Karpas-422 (cell line): Measurements from ENCODE around the gene TAS2R13. TPM values are rescaled to one million over a fixed set of nuclear protein-coding genes. Genes with fewer than 3 reads are reported as not detected.

Experiments used
- DNase-seq: peaks from one replicate; pipeline ENCODE4 v3.0.0-alpha.2; 2015
- H2AFZ ChIP-seq: fragments of 200-600 bp; sonication (generic); 2 replicates; pipeline ENCODE4 v1.6.1; 2014; ENCODE audit warnings: antibody characterized with exemption, low read length, mixed read lengths
- H3K27ac ChIP-seq: fragments of 200-600 bp; sonication (generic); 2 replicates; pipeline ENCODE4 v1.5.1; 2014; ENCODE audit warnings: mild to moderate bottlenecking, low read length, moderate library complexity
- H3K27me3 ChIP-seq: fragments of 200-600 bp; sonication (generic); 2 replicates; pipeline ENCODE4 v1.6.1; 2014; ENCODE audit warnings: low read length, mixed read lengths
- H3K36me3 ChIP-seq: fragments of 200-600 bp; sonication (generic); 2 replicates; pipeline ENCODE4 v1.6.1; 2014; ENCODE audit warnings: low read length, mixed read lengths; ENCODE audit not compliant: insufficient read depth
- H3K4me1 ChIP-seq: fragments of 200-600 bp; sonication (generic); 2 replicates; pipeline ENCODE4 v1.6.1; 2014; ENCODE audit warnings: mild to moderate bottlenecking, low read length, mixed read lengths
- H3K4me2 ChIP-seq: fragments of 200-600 bp; sonication (generic); 2 replicates; pipeline ENCODE4 v1.6.1; 2014; ENCODE audit warnings: low read length, low read depth, mild to moderate bottlenecking; ENCODE audit not compliant: poor library complexity, severe bottlenecking
- H3K4me3 ChIP-seq: fragments of 200-600 bp; sonication (generic); 2 replicates; pipeline ENCODE4 v1.5.1; 2014; ENCODE audit warnings: mild to moderate bottlenecking, antibody characterized with exemption, low read length, mixed read lengths
- H3K79me2 ChIP-seq: fragments of 200-600 bp; sonication (generic); 2 replicates; pipeline ENCODE4 v1.6.1; 2014; ENCODE audit warnings: mild to moderate bottlenecking, low read length, mixed read lengths
- H3K9ac ChIP-seq: fragments of 200-600 bp; sonication (generic); 2 replicates; pipeline ENCODE4 v1.6.0; 2014; ENCODE audit warnings: low read length
- H3K9me2 ChIP-seq: fragments of 200-600 bp; sonication (generic), shearing (Covaris generic); replicated peaks from 2 replicates; pipeline ENCODE4 v1.6.0; 2014; ENCODE audit warnings: mild to moderate bottlenecking, low read length, moderate library complexity; ENCODE audit not compliant: insufficient read depth
- H3K9me3 ChIP-seq: fragments of 300-700, 200-600 bp; sonication (generic); 2 replicates; pipeline ENCODE4 v1.6.1; 2014; ENCODE audit warnings: low read length, mixed read lengths
- H4K20me1 ChIP-seq: fragments of 200-600 bp; sonication (generic); 2 replicates; pipeline ENCODE4 v1.6.1; 2014; ENCODE audit warnings: mild to moderate bottlenecking, antibody characterized with exemption, low read length, low read depth; ENCODE audit not compliant: insufficient read depth
- total RNA-seq: library from RNA; depleted of rRNA; stranded (reverse); fragments of >200 nt; shearing (Covaris generic); gene quantifications from 2 replicates; pipeline ENCODE4 v1.2.3, GENCODE V29; 2014; ENCODE audit warnings: low replicate concordance; rRNA removed

Gene TAS2R13
- 3.2 and 8.9 TPM in 2 replicates for total RNA-seq

DNA sequence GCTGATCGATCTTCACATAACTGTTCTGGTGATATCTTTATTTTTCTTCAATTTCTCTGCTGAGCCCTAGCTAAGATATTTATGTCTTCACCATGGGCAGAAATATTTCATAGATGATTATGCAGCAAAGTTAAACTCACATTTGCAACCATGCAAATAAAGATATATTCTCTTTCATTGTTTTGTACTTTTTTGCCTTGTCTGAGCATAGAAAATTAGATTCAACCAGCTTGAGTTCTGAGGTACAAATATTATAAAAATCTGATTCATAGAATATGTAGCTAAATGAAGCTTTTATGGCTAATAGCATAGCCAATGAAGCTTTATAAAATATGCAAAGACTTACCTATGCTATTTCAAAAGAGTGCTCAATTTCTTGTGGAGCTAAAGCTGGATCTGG lies at the start of gene TAS2R13:
TSS of gene TAS2R13 (minus strand) at position 101 of the 400 bp plus-strand sequence. CDS start 264 bp downstream, outside the sequence.
- no peak within 1 kb of the TSS for H3K27ac ChIP-seq
- no peaks in the 10 kb centered on the region; the same call in 1 of the 2 replicates for H3K79me2 ChIP-seq
- no peaks in the 10 kb centered on the region for H3K4me1 ChIP-seq
- H3K4me2 ChIP-seq = no peak within 1 kb of the TSS
- H2AFZ ChIP-seq = no peak within 1 kb of the TSS
- H4K20me1 ChIP-seq = no peaks in the 10 kb centered on the region
- DNase-seq = no peak
- no peaks in the 10 kb centered on the region for H3K9me2 ChIP-seq
- H3K27me3 ChIP-seq = no peaks in the 10 kb centered on the region
- no peaks in the 10 kb centered on the region for H3K36me3 ChIP-seq
- no peak within 1 kb of the TSS for H3K9ac ChIP-seq
- 0 out of 2 replicates have a peak, but pooled peaks cover 4% of the 10 kb centered on the region for H3K9me3 ChIP-seq
- H3K4me3 ChIP-seq = no peak within 1 kb of the TSS

GRCh38 chr12:10957741-10958140 lies 48.4 kb upstream of the TAS2R13 start:
- H3K36me3 ChIP-seq = peaks cover 3% of the 10 kb centered on the region; the same call in 1 of the 2 replicates
- no peak overlapping the region for H3K9ac ChIP-seq
- no peak overlapping the region for H2AFZ ChIP-seq
- no peaks in the 10 kb centered on the region for H4K20me1 ChIP-seq
- H3K27me3 ChIP-seq = no peaks in the 10 kb centered on the region
- no peak overlapping the region for H3K4me3 ChIP-seq
- no peaks in the 10 kb centered on the region for H3K9me2 ChIP-seq
- no peak for DNase-seq
- peaks cover 8% of the 10 kb centered on the region for H3K9me3 ChIP-seq
- no peak overlapping the region for H3K4me2 ChIP-seq
- peaks cover 7% of the 10 kb centered on the region for H3K4me1 ChIP-seq
- no peak overlapping the region for H3K27ac ChIP-seq
- peaks cover 51% of the 10 kb centered on the region for H3K79me2 ChIP-seq

- no peak overlapping the region for H3K9ac ChIP-seq
- no peaks in the 10 kb centered on the region for H4K20me1 ChIP-seq
- H3K4me2 ChIP-seq = no peak overlapping the region
- H3K27me3 ChIP-seq = no peaks in the 10 kb centered on the region
- H3K27ac ChIP-seq = no peak overlapping the region
- peaks cover 7% of the 10 kb centered on the region; the same call in 1 of the 2 replicates for H3K36me3 ChIP-seq
- no peak overlapping the region for H2AFZ ChIP-seq
- peaks cover 15% of the 10 kb centered on the region for H3K9me3 ChIP-seq
- H3K79me2 ChIP-seq = peaks cover 62% of the 10 kb centered on the region
- DNase-seq = no peak
- no peak overlapping the region for H3K4me3 ChIP-seq
- no peaks in the 10 kb centered on the region for H3K9me2 ChIP-seq
- peaks cover 5% of the 10 kb centered on the region for H3K4me1 ChIP-seq
These were observed 46.7 kb upstream of the TAS2R13 start for GRCh38 chr12:10956085-10956484.

DNA sequence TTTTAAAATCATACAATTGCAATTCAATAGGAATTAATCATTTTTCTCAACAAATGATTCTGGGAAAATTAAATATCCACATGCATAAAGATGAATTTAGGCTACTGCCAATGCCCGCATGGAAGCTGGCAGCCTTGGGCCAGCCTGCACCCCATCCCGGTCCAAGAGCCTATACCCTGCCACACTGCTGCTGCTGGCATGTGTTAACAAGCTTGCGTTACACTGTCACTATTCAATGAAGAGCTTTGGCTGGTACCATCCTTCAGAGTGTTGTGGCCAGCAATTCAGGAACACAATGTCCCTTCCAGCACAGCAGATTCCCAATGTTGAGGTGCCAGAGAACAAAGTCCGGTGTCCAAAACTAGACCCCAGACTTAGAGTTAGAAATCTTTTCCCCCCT lies 43.3 kb upstream of the TAS2R13 start:
- peaks cover 18% of the 10 kb centered on the region for H3K9me3 ChIP-seq
- no peak overlapping the region for H3K27ac ChIP-seq
- DNase-seq = no peak
- no peaks in the 10 kb centered on the region for H3K9me2 ChIP-seq
- peaks cover 63% of the 10 kb centered on the region for H3K79me2 ChIP-seq
- no peak overlapping the region for H3K4me3 ChIP-seq
- H3K4me1 ChIP-seq = no peaks in the 10 kb centered on the region
- H3K4me2 ChIP-seq = no peak overlapping the region
- H3K27me3 ChIP-seq = no peaks in the 10 kb centered on the region
- peaks cover 11% of the 10 kb centered on the region; the same call in 1 of the 2 replicates for H3K36me3 ChIP-seq
- H2AFZ ChIP-seq = no peak overlapping the region
- H4K20me1 ChIP-seq = no peaks in the 10 kb centered on the region
- H3K9ac ChIP-seq = no peak overlapping the region

DNA sequence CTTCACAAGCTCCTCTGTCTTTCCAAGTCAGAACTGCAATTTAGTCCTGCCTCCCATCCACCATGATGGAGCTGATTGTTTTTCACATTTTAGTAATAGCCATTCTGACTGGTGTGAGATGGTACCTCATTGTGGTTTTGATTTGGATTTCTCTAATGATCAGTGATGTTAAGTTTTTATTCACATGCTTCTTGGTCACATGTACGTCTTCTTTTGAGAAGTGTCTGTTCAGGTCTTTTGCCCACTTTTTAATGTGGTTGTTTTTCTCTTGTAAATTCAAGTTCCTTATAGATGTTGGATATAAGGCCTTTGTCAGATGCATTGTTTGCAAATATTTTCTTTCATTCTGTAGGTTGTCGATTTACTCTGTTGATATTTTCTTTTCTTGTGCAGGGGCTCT lies 33.8 kb upstream of the TAS2R13 start:
- Histone ChIP-seq H3K4me1 (no peaks in the 10 kb centered on the region; the same call in 1 of the 2 replicates), H3K27ac (no peak overlapping the region), H3K9me3 (no peaks in the 10 kb centered on the region), H3K4me3 (no peak overlapping the region), H2AFZ (no peak overlapping the region), H3K4me2 (no peak overlapping the region), H3K36me3 (no peaks in the 10 kb centered on the region), H3K9me2 (no peaks in the 10 kb centered on the region), H3K27me3 (no peaks in the 10 kb centered on the region), H3K79me2 (peaks cover 11% of the 10 kb centered on the region), H3K9ac (no peak overlapping the region), H4K20me1 (no peaks in the 10 kb centered on the region)
- no peak for DNase-seq

DNA sequence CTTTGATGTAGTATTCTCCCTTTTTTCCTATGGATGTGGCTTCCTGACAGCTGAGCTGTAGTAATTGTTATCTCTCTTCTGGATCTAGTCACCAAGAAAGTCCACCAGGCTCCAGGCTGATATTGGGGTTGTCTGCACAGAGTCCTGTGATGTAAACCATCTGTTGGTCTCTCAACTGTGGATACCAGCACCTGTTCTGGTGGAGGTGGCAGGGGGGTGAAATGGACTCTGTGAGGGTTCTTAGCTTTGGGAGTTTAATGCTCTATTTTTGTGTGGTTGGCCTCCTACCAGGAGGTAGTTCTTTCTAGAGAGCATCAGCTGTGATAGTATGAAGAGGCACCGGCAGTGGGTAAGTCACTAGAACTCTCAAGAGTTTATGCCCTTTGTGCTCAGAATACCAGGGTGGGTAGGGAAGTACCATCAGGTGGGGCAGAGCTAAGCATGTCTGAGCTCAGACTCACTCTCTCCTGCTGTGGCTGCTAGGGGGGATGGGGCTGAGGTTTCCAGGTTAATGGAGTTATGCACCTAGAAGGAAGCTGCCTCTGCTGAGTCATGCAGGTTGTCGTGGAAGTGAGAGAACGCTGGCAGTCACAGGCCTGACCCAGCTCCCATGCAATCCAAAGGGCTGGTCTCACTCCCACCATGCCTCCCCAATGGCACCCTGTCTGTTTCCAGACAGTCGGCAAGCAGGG lies 32.7 kb upstream of the TAS2R13 start:
- Histone ChIP-seq H3K27ac (no peak overlapping the region), H3K36me3 (no peaks in the 10 kb centered on the region), H3K9ac (no peak overlapping the region), H3K9me3 (no peaks in the 10 kb centered on the region), H2AFZ (no peak overlapping the region), H3K4me1 (peaks cover 9% of the 10 kb centered on the region), H3K79me2 (peaks cover 11% of the 10 kb centered on the region), H3K4me3 (no peak overlapping the region), H3K9me2 (no peaks in the 10 kb centered on the region), H3K27me3 (no peaks in the 10 kb centered on the region), H3K4me2 (no peak overlapping the region), H4K20me1 (no peaks in the 10 kb centered on the region)
- no peak for DNase-seq

DNA sequence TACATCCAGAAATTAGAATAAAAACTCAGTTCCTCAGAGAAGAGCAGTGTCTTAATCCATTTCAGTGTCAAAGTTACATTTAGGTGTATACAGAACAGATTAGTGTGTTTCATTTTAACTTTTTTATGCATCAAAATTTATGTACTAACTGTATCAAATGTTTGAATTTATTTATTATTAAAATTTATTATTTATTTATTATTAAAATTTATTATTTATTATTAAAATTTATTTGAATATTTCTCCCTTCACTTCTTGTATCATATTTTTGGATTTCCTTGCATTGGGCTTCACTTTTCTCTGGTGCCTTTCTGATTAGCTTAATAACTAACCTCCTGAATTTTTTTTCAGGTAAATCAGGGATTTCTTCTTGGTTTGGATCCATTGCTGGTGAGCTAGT lies 32.0 kb upstream of the TAS2R13 start:
- H3K79me2 ChIP-seq = peaks cover 11% of the 10 kb centered on the region
- no peaks in the 10 kb centered on the region for H3K9me2 ChIP-seq
- peaks cover 16% of the 10 kb centered on the region for H3K4me1 ChIP-seq
- H2AFZ ChIP-seq = no peak overlapping the region
- H3K4me3 ChIP-seq = no peak overlapping the region
- H3K4me2 ChIP-seq = no peak overlapping the region
- H4K20me1 ChIP-seq = no peaks in the 10 kb centered on the region
- no peak overlapping the region for H3K9ac ChIP-seq
- H3K27me3 ChIP-seq = no peaks in the 10 kb centered on the region
- H3K27ac ChIP-seq = no peak overlapping the region
- DNase-seq = no peak
- H3K9me3 ChIP-seq = no peaks in the 10 kb centered on the region
- H3K36me3 ChIP-seq = no peaks in the 10 kb centered on the region

DNA sequence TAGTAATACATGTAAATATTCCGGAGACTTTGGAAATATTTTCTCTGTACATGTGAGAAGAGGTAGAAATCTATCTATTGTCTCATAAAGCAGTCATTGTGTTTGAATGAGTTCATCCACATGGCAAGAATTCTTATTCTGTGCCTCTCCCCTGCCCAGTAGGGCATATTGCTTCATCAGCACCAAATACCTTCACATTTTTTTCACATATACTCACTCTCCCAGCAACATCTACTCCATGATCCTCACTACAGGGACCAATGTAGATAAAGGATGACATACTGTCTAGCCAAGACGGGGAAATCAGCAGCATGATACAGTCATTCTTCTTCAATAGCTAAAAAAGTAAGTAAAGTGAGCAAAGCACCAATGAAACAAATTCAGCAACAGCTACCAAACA lies 31.0 kb upstream of the TAS2R13 start:
- DNase-seq = no peak

More for the DNA sequence above, 31.0 kb upstream of the TAS2R13 start:
- Histone ChIP-seq H3K79me2 (peaks cover 18% of the 10 kb centered on the region), H3K9me3 (no peaks in the 10 kb centered on the region), H3K9me2 (no peaks in the 10 kb centered on the region), H3K9ac (no peak overlapping the region), H4K20me1 (no peaks in the 10 kb centered on the region), H3K4me3 (no peak overlapping the region), H3K4me1 (peaks cover 18% of the 10 kb centered on the region), H3K27ac (no peak overlapping the region), H3K4me2 (no peak overlapping the region), H2AFZ (no peak overlapping the region), H3K36me3 (no peaks in the 10 kb centered on the region), H3K27me3 (no peaks in the 10 kb centered on the region)
